ENCODE measurements around the gene ASAP3. TPM values are rescaled to one million over a fixed set of nuclear protein-coding genes. Genes with fewer than 3 reads are reported as not detected.
A peak's percentile ranks its signal among the peaks of the same experiment; 100 is the strongest.

The ASAP3 gene
- total RNA-seq, 1 donor from 2014 or later: 96.6 TPM

DNA sequence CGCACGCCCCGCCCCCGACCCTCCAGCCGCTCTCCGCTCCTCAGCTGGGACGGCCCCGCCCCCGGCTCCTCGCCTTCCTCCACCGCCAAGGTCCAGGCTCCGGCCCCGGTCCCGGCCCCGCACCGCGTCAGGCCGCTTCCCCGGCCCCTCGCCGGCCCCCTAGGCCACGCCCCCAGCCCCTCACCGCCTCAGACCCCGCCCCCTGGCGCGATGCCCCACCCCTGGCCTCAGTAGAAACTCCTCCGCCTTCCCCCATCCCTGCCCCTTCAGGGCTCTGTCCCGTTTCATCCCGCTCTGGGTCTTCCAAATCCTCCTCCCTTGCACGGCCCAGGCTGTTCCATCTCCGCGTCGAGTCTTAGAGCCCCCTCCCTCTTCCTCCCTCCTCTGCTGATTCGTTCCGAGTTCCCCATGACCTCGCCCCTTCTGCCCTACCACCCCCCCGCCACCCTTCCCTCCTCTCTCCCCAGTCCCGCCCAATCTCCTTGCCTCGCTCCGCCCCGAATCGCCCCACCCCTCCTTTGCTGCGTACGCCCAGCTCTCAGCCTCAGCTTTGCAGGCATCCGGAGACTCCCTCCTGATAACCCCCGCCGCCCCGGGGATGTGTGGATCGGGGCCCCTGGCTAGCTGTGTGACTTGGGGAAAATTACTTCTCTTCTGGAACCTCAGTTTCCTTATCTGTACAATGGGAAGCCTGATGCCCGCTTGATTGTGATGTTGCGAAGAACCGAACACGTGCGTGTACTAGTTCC, 448 bp upstream of the ASAP3 start:
- no peaks in the 10 kb centered on the region for H3K9me3 Mint-ChIP-seq

DNA sequence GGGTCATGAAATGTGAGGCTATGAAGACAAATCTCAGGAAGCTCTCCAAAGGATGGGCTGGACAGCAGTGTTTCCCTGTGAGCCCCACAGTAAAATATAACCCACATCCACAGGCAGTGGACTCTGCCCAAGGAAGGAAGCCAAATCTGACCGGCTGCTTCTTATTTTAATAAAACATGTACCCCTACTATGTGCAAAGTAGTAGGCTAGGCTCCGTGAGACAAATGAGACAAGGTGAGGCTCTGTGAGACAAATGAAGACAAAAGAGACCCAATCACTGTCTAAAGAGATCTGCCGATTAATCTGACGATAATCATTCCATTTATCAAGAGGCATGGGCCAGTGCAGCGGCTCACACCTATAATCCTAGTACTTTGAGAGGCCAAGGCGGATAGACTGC, 2.1 kb downstream of the ASAP3 start:
- H3K27ac Mint-ChIP-seq: peak overlapping the region; percentile 2
- H3K4me3 Mint-ChIP-seq: peak overlapping the region; percentile 97
- TF ChIP-seq, protein P1, sequence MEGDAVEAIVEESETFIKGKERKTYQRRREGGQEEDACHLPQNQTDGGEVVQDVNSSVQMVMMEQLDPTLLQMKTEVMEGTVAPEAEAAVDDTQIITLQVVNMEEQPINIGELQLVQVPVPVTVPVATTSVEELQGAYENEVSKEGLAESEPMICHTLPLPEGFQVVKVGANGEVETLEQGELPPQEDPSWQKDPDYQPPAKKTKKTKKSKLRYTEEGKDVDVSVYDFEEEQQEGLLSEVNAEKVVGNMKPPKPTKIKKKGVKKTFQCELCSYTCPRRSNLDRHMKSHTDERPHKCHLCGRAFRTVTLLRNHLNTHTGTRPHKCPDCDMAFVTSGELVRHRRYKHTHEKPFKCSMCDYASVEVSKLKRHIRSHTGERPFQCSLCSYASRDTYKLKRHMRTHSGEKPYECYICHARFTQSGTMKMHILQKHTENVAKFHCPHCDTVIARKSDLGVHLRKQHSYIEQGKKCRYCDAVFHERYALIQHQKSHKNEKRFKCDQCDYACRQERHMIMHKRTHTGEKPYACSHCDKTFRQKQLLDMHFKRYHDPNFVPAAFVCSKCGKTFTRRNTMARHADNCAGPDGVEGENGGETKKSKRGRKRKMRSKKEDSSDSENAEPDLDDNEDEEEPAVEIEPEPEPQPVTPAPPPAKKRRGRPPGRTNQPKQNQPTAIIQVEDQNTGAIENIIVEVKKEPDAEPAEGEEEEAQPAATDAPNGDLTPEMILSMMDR (IDR thresholded peaks at IDR 0.05; ENCODE audit: unreplicated experiment): no peak
- H3K36me3 Mint-ChIP-seq: peaks cover 2% of the 10 kb centered on the region
- no peaks in the 10 kb centered on the region for H3K27me3 Mint-ChIP-seq (ENCODE audit: low read depth)
- DNase-seq (ENCODE audit: low spot score in 2 of 2, unreplicated experiment in 2 of 2): no peak
- no peaks in the 10 kb centered on the region for H3K9me3 Mint-ChIP-seq
- peaks cover 34% of the 10 kb centered on the region for H3K4me1 Mint-ChIP-seq

More for the DNA sequence above, 448 bp upstream of the ASAP3 start:
- TF ChIP-seq, protein P1 (IDR thresholded peaks at IDR 0.05; ENCODE audit: unreplicated experiment): no peak
- DNase-seq (ENCODE audit: low spot score in 2 of 2, unreplicated experiment in 2 of 2): peak; percentile 90 to 92
- H3K36me3 Mint-ChIP-seq: no peaks in the 10 kb centered on the region
- H3K4me1 Mint-ChIP-seq: peaks cover 28% of the 10 kb centered on the region
- peak overlapping the region; percentile 90 for H3K27ac Mint-ChIP-seq
- no peaks in the 10 kb centered on the region for H3K27me3 Mint-ChIP-seq (ENCODE audit: low read depth)
- H3K4me3 Mint-ChIP-seq: peak overlapping the region; percentile 77

DNA sequence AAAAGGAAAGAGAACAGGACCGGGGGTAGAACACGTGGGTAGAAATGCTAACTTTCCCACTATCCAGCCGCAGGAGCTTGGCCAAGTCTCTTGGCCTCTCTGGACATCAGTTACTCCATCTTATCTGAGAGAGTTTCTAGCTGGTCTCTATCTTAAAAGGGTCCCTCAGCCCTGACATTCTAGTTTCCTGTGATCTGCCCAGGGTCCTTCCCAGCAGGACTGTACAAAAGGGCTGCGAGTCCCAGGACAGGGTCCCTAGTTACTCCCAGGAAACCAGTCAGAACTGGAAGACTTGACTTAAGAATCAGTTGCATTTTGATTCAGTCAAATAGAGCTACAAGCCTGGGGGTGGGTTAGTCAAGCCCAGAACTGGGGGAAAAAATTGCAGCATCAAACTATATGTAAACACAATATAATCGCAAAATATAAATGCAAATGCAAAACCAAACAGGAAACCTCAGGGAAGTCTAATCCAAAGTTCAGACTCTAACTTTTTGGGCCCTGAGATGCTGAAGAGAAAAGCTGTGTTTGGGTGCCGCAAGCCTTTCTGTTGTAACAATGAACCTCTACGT, 2.9 kb downstream of the ASAP3 start:
- H3K4me3 Mint-ChIP-seq: peak overlapping the region; percentile 97
- peaks cover 2% of the 10 kb centered on the region for H3K36me3 Mint-ChIP-seq
- H3K9me3 Mint-ChIP-seq: no peaks in the 10 kb centered on the region
- no peak overlapping the region for H3K27ac Mint-ChIP-seq
- H3K4me1 Mint-ChIP-seq: peaks cover 34% of the 10 kb centered on the region
- DNase-seq (ENCODE audit: low spot score in 2 of 2, unreplicated experiment in 2 of 2): no peak
- TF ChIP-seq, protein P1 (IDR thresholded peaks at IDR 0.05; ENCODE audit: unreplicated experiment): no peak
- no peaks in the 10 kb centered on the region for H3K27me3 Mint-ChIP-seq (ENCODE audit: low read depth)

DNA sequence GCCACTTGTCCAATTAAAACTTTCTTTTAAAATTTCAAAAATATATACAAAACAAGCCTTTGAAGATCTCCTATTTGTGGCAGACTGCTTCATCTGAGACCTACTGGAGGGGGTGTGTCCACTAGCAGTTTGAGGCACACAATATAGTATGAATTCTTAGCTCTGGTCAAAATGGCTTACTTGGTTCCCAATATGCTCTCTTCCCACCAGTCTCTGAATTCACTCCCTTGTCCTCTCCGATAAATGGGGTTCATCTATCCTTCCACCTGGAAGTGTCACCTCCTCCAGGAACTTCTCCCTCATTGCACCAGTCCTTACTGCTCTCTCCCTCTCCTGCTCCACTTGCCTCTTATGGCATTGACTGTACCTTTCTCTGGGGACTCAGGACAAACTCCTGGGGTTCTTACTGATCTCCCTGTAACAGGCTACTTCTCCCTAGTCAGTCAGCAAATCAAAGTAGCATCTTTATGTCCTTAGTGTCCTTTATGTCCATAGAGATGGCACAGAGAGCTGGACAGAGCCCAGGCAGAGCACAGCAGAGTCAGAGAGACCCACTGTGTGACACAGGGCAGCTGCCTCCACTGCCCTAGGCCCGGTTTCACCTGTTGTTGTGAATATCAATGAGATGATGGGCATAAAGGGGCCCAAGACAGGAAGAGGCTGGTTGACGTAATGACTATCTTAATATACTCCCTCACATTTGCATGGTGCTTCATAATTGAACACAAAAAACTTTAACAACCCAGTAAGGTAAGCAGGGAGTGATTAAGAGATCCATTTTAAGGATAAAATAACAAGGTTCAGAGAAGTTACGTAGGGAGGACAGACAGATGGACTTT, 3.6 kb downstream of the ASAP3 start:
- H3K4me1 Mint-ChIP-seq: peaks cover 34% of the 10 kb centered on the region
- TF ChIP-seq, protein P1 (IDR thresholded peaks at IDR 0.05; ENCODE audit: unreplicated experiment): no peak
- peak overlapping the region; percentile 6 for H3K27ac Mint-ChIP-seq
- H3K4me3 Mint-ChIP-seq: no peak overlapping the region
- H3K36me3 Mint-ChIP-seq: peaks cover 2% of the 10 kb centered on the region
- DNase-seq (ENCODE audit: low spot score in 2 of 2, unreplicated experiment in 2 of 2): no peak
- no peaks in the 10 kb centered on the region for H3K27me3 Mint-ChIP-seq (ENCODE audit: low read depth)
- H3K9me3 Mint-ChIP-seq: no peaks in the 10 kb centered on the region

DNA sequence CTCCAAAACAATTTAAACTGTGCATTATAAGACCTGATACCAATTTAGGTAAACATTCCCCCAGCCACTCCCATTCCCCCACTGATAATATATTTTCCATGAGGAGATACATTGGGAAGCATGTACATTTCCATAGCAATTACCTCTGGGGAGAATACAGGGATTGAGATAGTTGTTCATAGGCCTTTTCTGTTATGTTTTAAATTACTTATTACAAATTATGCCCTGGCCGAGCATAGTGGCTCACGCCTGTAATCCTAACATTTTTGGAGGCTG, 4.4 kb downstream of the ASAP3 start:
- H3K4me1 Mint-ChIP-seq: peaks cover 33% of the 10 kb centered on the region
- H3K9me3 Mint-ChIP-seq: no peaks in the 10 kb centered on the region
- H3K4me3 Mint-ChIP-seq: no peak overlapping the region
- DNase-seq (ENCODE audit: low spot score in 2 of 2, unreplicated experiment in 2 of 2): no peak
- peaks cover 2% of the 10 kb centered on the region for H3K36me3 Mint-ChIP-seq
- peak overlapping the region; percentile 34 for H3K27ac Mint-ChIP-seq
- TF ChIP-seq, protein P1 (IDR thresholded peaks at IDR 0.05; ENCODE audit: unreplicated experiment): no peak
- no peaks in the 10 kb centered on the region for H3K27me3 Mint-ChIP-seq (ENCODE audit: low read depth)
